Endothelial cell of umbilical vein (primary cell): Measurements from ENCODE around the gene MUCL3. TPM values are rescaled to one million over a fixed set of nuclear protein-coding genes. Genes with fewer than 3 reads are reported as not detected.

Source experiments
- BruUV-seq: library from RNA; stranded (reverse); fragments of 400-500 nt; replicated peaks from 2 replicates; lab custom pipeline; 2021; lab: Mats Ljungman, UMichigan
- CTCF ChIA-PET: fragments of 300-600, 350-600 bp; sonication (Branson Sonifier 250); formaldehyde crosslinking; loops from one replicate; lab custom pipeline; 2021; ENCODE audit warnings: antibody characterized with exemption, inconsistent platforms; lab: Charles Lee
- POLR2A ChIA-PET: fragments of 300-600, 350-600 bp; sonication (Branson Sonifier 250); formaldehyde crosslinking; loops from one replicate; lab custom pipeline; 2021; ENCODE audit warnings: antibody characterized with exemption, inconsistent platforms; lab: Charles Lee
- DNase-seq: peaks from one replicate; pipeline ENCODE4 v3.0.0-alpha.2; 2011; ENCODE audit warnings: low read depth, low spot score
- FAIRE-seq: peaks from 2 replicates; lab custom pipeline; 2011; peaks lifted over from hg19 to GRCh38; lab: Jason Lieb, UNC
- H2AFZ ChIP-seq: 2 replicates; pipeline ENCODE4 v1.6.0; 2012; ENCODE audit warnings: low read depth, low read length, control low read depth, inconsistent platforms
- H3K27ac ChIP-seq: 2 replicates; pipeline ENCODE4 v1.5.1; 2011; ENCODE audit warnings: low read depth, mild to moderate bottlenecking, control low read depth, low read length, moderate library complexity; ENCODE audit not compliant: insufficient read depth
- H3K27me3 ChIP-seq, 2 experiments: 2 replicates each; pipeline versions ENCODE4 v1.6.0 to v1.6.1; 2011; ENCODE audit warnings: low read length in 2 of 2, mixed read lengths in 1 of 2; ENCODE audit not compliant: control insufficient read depth in 2 of 2, insufficient read depth in 2 of 2
- H3K36me3 ChIP-seq, 2 experiments: 2 replicates in 1 of 2; 3 replicates in 1 of 2; pipeline ENCODE4 v1.5.1; 2011; ENCODE audit warnings: low read length in 2 of 2, mild to moderate bottlenecking in 1 of 2, moderate library complexity in 1 of 2; ENCODE audit not compliant: control insufficient read depth in 2 of 2, insufficient read depth in 2 of 2; ENCODE audit errors: extremely low read depth in 1 of 2
- H3K4me1 ChIP-seq: 3 replicates; pipeline ENCODE4 v1.5.1; 2011; ENCODE audit warnings: mild to moderate bottlenecking, low read length; ENCODE audit not compliant: control insufficient read depth, insufficient read depth; ENCODE audit errors: extremely low read depth
- H3K4me2 ChIP-seq: 2 replicates; pipeline ENCODE4 v1.6.1; 2011; ENCODE audit warnings: low read length, control low read depth, mixed read lengths; ENCODE audit not compliant: insufficient read depth
- H3K4me3 ChIP-seq, 3 experiments: fragments of 200-600 bp in 1 of 3; sonication (generic), shearing (Covaris generic) in 1 of 3; replicated peaks in 1 of 3; 2 replicates each; pipeline ENCODE4 v1.5.1; 2011 to 2016; ENCODE audit warnings: control low read depth in 3 of 3, low read length in 3 of 3, mild to moderate bottlenecking in 2 of 3, inconsistent platforms in 1 of 3, low read depth in 1 of 3, moderate library complexity in 1 of 3; ENCODE audit not compliant: insufficient read depth in 1 of 3
- H3K79me2 ChIP-seq: 2 replicates; pipeline ENCODE4 v1.6.0; 2012; ENCODE audit warnings: low read length, inconsistent platforms; ENCODE audit not compliant: control insufficient read depth, insufficient read depth
- H3K9ac ChIP-seq: replicated peaks from 2 replicates; pipeline ENCODE3; 2011; ENCODE audit warnings: low read length, control low read depth; ENCODE audit not compliant: insufficient read depth; ENCODE audit errors: extremely low read depth
- H3K9me1 ChIP-seq: replicated peaks from 3 replicates; pipeline ENCODE4 v1.6.0; 2011; ENCODE audit warnings: mild to moderate bottlenecking, low read length; ENCODE audit not compliant: control insufficient read depth, insufficient read depth; ENCODE audit errors: extremely low read depth
- H3K9me3 ChIP-seq: replicated peaks from 2 replicates; pipeline ENCODE4 v1.5.1; 2012; ENCODE audit warnings: low read length, inconsistent platforms; ENCODE audit not compliant: control insufficient read depth, insufficient read depth
- H4K20me1 ChIP-seq: replicated peaks from 2 replicates; pipeline ENCODE3; 2011; ENCODE audit warnings: mild to moderate bottlenecking, low read length; ENCODE audit not compliant: control insufficient read depth, insufficient read depth; ENCODE audit errors: extremely low read depth
- CTCF ChIP-seq, 2 donors: IDR thresholded peaks; 1 replicate in 1 of 2; 2 replicates in 1 of 2; pipeline ENCODE4 v1.5.1; 2011; ENCODE audit warnings: low read length in 2 of 2, mild to moderate bottlenecking in 2 of 2, moderate library complexity in 2 of 2, control low read depth in 1 of 2, inconsistent platforms in 1 of 2, low read depth in 1 of 2; ENCODE audit not compliant: insufficient read depth in 1 of 2; ENCODE audit errors: extremely low read depth in 1 of 2
- EZH2 ChIP-seq: IDR thresholded peaks from 2 replicates; pipeline ENCODE4 v1.6.1; 2012; ENCODE audit warnings: borderline replicate concordance, low read depth, mild to moderate bottlenecking, moderate library complexity, low read length, inconsistent platforms; ENCODE audit not compliant: severe bottlenecking
- FOS ChIP-seq: IDR thresholded peaks from 2 replicates; pipeline ENCODE4 v1.6.1; 2011; ENCODE audit warnings: mild to moderate bottlenecking, low read length, moderate library complexity, borderline replicate concordance; ENCODE audit not compliant: insufficient read depth
- GATA2 ChIP-seq: IDR thresholded peaks from 2 replicates; pipeline ENCODE4 v1.7.0; 2011; ENCODE audit warnings: low read depth, mild to moderate bottlenecking, moderate library complexity, mixed read lengths, low read length; ENCODE audit not compliant: insufficient read length, insufficient read depth
- JUN ChIP-seq: IDR thresholded peaks from 2 replicates; pipeline ENCODE4 v1.6.1; 2011; ENCODE audit warnings: borderline replicate concordance, low read depth; ENCODE audit not compliant: insufficient read length, insufficient read depth
- MYC ChIP-seq: IDR thresholded peaks from one replicate; pipeline ENCODE4 v1.6.1; 2011; ENCODE audit warnings: mild to moderate bottlenecking, low read depth, low read length
- POLR2A ChIP-seq: IDR thresholded peaks from 2 replicates; pipeline ENCODE4 v1.6.1; 2012; ENCODE audit warnings: low read depth, mild to moderate bottlenecking, control low read depth, low read length
- POLR2AphosphoS5 ChIP-seq: IDR thresholded peaks from 2 replicates; pipeline ENCODE4 v1.6.1; 2012; ENCODE audit warnings: low read depth, mild to moderate bottlenecking, control low read depth, low read length, moderate library complexity; ENCODE audit not compliant: insufficient read depth
- dilution Hi-C: fragments of 300-500 bp; cut with MboI; formaldehyde crosslinking; loops from one replicate; pipeline ENCODE4 v1.15.0; 2019; ENCODE audit warnings: low sequenced_read_pairs; ENCODE audit not compliant: extremely low pct_ligation_motif_present
- intact Hi-C: fragments of 100-400 bp; cut with micrococcal nuclease; formaldehyde crosslinking; loops from one replicate; pipeline ENCODE4 v1.10.0; 2022
- polyA plus RNA-seq, 4 experiments: library from polyadenylated mRNA; depleted of rRNA in 3 of 4; stranded (reverse) in 3 of 4; unstranded in 1 of 4; fragments of >200 nt; gene quantifications; 2 replicates each; pipeline versions ENCODE4 v1.2.1 to v1.2.3, GENCODE V29; 2011 to 2012; ENCODE audit warnings: missing spikeins in 1 of 4
- total RNA-seq: library from RNA; stranded (reverse); gene quantifications from 2 replicates; pipeline ENCODE4 v1.2.3, GENCODE V29; 2021
- TF ChIP-seq, protein P1 (sequence below): IDR thresholded peaks from 2 replicates; pipeline ENCODE4 v1.6.1; 2011; ENCODE audit not compliant: insufficient read depth, insufficient read length

The MUCL3 gene
- total and polyA plus RNA-seq, 2 donors (not counting 3 experiments of a cell fraction or from before 2014, with no cell fraction given), result not detected

DNA sequence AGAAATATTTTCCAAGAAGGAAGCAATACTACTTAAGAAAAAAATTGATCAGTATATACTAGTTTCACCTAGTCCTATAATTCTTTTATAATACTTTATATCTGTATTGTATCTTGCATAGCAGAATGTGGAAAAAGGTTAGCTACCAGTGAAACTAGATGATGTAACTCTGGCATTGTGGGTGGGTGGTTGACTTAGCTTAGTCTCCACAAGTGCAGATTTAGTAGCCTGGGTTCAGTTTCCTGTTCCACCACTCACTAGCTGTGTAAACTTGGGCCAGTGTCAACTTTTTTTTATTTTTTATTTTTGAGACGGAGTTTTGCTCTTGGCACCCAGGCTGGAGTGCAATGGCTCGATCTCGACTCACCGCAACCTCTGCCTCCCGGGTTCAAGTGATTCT lies 44.7 kb downstream of the MUCL3 start:
- Histone ChIP-seq H2AFZ (no peak overlapping the region), H3K9ac (no peak overlapping the region), H4K20me1 (no peaks in the 10 kb centered on the region), H3K79me2 (no peaks in the 10 kb centered on the region), H3K27ac (no peak overlapping the region), H3K36me3 (no peaks in the 10 kb centered on the region), H3K9me3 (no peaks in the 10 kb centered on the region), H3K9me1 (no peaks in the 10 kb centered on the region), H3K4me1 (no peaks in the 10 kb centered on the region), H3K4me3 (no peak overlapping the region), H3K4me2 (no peak overlapping the region), H3K27me3 (peaks cover 5 to 16% of the 10 kb centered on the region in 2 experiments)
- intact Hi-C loops (no loop called here), dilution Hi-C loops (no loop called here)
- BruUV-seq, result no TSS peak
- FAIRE-seq (no peak), DNase-seq (no peak)
- TF ChIP-seq CTCF (IDR thresholded peaks at IDR 0.05; ENCODE audit: extremely low read depth in 1 of 2, insufficient read depth in 1 of 2, low read depth in 1 of 2, low read length in 2 of 2) (no peak), FOS (no peak), POLR2AphosphoS5 (no peak), EZH2 (no peak), JUN (no peak), MYC (no peak), GATA2 (no peak), POLR2A (no peak)
- TF ChIP-seq, protein P1, sequence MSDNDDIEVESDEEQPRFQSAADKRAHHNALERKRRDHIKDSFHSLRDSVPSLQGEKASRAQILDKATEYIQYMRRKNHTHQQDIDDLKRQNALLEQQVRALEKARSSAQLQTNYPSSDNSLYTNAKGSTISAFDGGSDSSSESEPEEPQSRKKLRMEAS, result no peak
- ChIA-PET CTCF (no interaction called here), POLR2A (no interaction called here)
